Transverse colon (tissue), 4 donors: ENCODE measurements around the gene GRIP2. TPM values are rescaled to one million over a fixed set of nuclear protein-coding genes. Genes with fewer than 3 reads are reported as not detected.

ENCODE experiments used
- DNase-seq: peaks from one replicate; pipeline ENCODE4 v3.0.0-alpha.2; 2019
- H3K27ac ChIP-seq, 4 donors: fragments of 200-600 bp; sonication (generic); 2 replicates each; pipeline ENCODE4 v1.5.1; 2016 to 2018; ENCODE audit warnings: inconsistent platforms in 4 of 4
- H3K27me3 ChIP-seq: fragments of 200-600 bp; sonication (generic); 2 replicates; pipeline ENCODE4 v1.5.1; 2017; ENCODE audit warnings: inconsistent platforms
- H3K36me3 ChIP-seq, 4 donors: fragments of 200-600 bp; sonication (generic); 2 replicates each; pipeline ENCODE4 v1.5.1; 2017 to 2019; ENCODE audit warnings: inconsistent platforms in 4 of 4
- H3K4me1 ChIP-seq, 4 donors: fragments of 200-600 bp; sonication (generic); 2 replicates each; pipeline ENCODE4 v1.5.1; 2017 to 2020; ENCODE audit warnings: inconsistent platforms in 4 of 4
- H3K4me3 ChIP-seq, 4 donors: fragments of 200-600 bp; sonication (generic); 1 replicate in 1 of 4; 2 replicates in 3 of 4; pipeline versions ENCODE4 v1.5.1 to v1.6.1; 2017 to 2019; ENCODE audit warnings: inconsistent platforms in 4 of 4
- H3K9me3 ChIP-seq, 2 donors: fragments of 200-600 bp; sonication (generic); 2 replicates each; pipeline ENCODE4 v1.5.1; 2017 to 2019; ENCODE audit warnings: inconsistent platforms in 2 of 2
- EP300 ChIP-seq: sonication (generic); formaldehyde crosslinking; IDR thresholded peaks from one replicate; pipeline ENCODE4 v1.6.1; 2017; ENCODE audit warnings: antibody characterized with exemption, low read depth
- POLR2A ChIP-seq: fragments of 450-650 bp; IDR thresholded peaks from one replicate; pipeline ENCODE4 v1.6.1; 2016; ENCODE audit warnings: antibody characterized with exemption, mild to moderate bottlenecking, moderate library complexity
- POLR2AphosphoS5 ChIP-seq, 3 donors: sonication (generic); formaldehyde crosslinking; IDR thresholded peaks; one replicate each; pipeline ENCODE4 v1.6.1; 2016; ENCODE audit warnings: antibody characterized with exemption in 3 of 3
- WGBS, 2 donors: methylation state at CpG; one replicate each; pipeline ENCODE4 v1.1.5; 2018; ENCODE audit warnings: low coverage in 1 of 2; 5-methylcytosine and 5-hydroxymethylcytosine counted together
- in situ Hi-C, 4 donors: fragments of 200-750 bp; cut with MboI; loops; one replicate each; pipeline versions ENCODE4 v1.15.0 to v1.15.1; 2017; ENCODE audit warnings: low sequenced_read_pairs in 3 of 4, low pct_ligation_motif_present in 1 of 4, low pct_unique_long_range_greater_than_20kb in 1 of 4
- intact Hi-C: fragments of 100-400 bp; cut with DNase I; formaldehyde crosslinking; loops from one replicate; pipeline ENCODE4 v1.15.1; 2023; ENCODE audit warnings: low total_unique reads
- total RNA-seq, 4 donors: library from RNA; depleted of rRNA; stranded (reverse); fragments of >200 nt; gene quantifications; one replicate each; pipeline ENCODE4 v1.1.0, GENCODE V29; 2016
- TF ChIP-seq, protein P1 (sequence below), 5 experiments: fragments of 200-600 bp in 3 of 5; fragments of 450-650 bp in 2 of 5; sonication (generic) in 3 of 5; IDR thresholded peaks; 1 replicate in 2 of 5; 2 replicates in 3 of 5; pipeline ENCODE4 v1.5.1; 2016 to 2017; ENCODE audit warnings: antibody characterized with exemption in 5 of 5, inconsistent platforms in 3 of 5, mild to moderate bottlenecking in 2 of 5, moderate library complexity in 1 of 5

The GRIP2 gene
- total RNA-seq, 4 donors from 2014 or later: 0.27 to 0.40 TPM; not detected in 2

DNA sequence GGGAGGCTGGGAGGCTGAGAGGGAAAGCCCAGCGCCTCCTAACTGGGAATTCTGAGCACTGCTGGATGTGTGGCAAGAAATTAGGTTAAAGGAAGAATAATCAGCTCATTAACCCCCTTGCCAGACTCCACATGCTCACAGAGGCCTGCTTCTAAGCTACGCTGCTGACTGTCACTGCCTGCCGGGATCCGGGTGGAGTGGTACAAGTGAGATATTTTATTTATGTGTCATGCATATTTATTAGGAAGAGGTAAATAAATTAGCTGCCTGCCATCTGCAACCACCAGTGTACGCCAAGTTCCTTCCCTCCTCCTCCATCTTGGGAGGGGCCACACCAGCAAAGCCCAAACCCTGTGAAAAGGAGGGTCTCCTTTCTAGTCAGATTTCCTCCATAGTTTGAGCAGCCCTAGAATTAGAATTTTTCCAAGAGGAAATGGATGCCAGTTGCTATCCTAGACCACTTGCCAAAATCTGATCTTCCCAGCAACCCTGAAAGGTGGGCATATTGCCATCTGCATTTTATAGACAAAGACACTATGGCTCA is 43.5 kb upstream of the GRIP2 start:
- TF ChIP-seq, protein P1, sequence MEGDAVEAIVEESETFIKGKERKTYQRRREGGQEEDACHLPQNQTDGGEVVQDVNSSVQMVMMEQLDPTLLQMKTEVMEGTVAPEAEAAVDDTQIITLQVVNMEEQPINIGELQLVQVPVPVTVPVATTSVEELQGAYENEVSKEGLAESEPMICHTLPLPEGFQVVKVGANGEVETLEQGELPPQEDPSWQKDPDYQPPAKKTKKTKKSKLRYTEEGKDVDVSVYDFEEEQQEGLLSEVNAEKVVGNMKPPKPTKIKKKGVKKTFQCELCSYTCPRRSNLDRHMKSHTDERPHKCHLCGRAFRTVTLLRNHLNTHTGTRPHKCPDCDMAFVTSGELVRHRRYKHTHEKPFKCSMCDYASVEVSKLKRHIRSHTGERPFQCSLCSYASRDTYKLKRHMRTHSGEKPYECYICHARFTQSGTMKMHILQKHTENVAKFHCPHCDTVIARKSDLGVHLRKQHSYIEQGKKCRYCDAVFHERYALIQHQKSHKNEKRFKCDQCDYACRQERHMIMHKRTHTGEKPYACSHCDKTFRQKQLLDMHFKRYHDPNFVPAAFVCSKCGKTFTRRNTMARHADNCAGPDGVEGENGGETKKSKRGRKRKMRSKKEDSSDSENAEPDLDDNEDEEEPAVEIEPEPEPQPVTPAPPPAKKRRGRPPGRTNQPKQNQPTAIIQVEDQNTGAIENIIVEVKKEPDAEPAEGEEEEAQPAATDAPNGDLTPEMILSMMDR (IDR thresholded peaks at IDR 0.05): no peak
- TF ChIP-seq EP300 (no peak), POLR2A (no peak), POLR2AphosphoS5 (IDR thresholded peaks at IDR 0.05) (no peak)
- no peaks in the 10 kb centered on the region for H3K27me3 ChIP-seq
- no peak overlapping the region for H3K4me3 ChIP-seq
- no peaks in the 10 kb centered on the region for H3K9me3 ChIP-seq
- intact Hi-C loops (no loop called here), in situ Hi-C loops (no loop called here)
- no peak overlapping the region for H3K27ac ChIP-seq
- DNase-seq: no peak
- H3K4me1 ChIP-seq: no peaks in the 10 kb centered on the region
- no peaks in the 10 kb centered on the region for H3K36me3 ChIP-seq
- WGBS, 2 donors: 79% methylated on average over 5 of the region's 5 CpGs; no CpG with 5 or more reads in 1 of the 2 donors

DNA sequence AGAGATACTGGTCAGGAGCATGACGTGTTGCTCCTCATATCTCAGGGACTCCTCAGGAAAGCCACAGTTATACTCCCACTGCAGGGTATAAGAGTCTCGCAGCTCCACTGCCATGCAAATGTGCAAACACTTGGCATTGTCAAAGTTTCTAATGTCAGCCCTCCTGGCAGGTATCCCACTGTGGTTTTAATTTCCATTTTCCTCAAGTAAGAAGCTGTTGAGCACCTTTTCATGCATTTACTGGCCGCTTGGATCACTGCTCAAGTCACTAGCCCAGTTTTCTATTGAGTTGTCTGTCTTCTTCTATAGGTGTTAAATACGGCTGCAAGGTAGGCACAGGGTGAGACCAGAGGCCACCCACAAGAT is 41.9 kb upstream of the GRIP2 start:
- TF ChIP-seq EP300: no peak
- no peak for TF ChIP-seq POLR2A
- no peak for TF ChIP-seq POLR2AphosphoS5 (IDR thresholded peaks at IDR 0.05)
- TF ChIP-seq, protein P1 (IDR thresholded peaks at IDR 0.05): no peak
- intact Hi-C loops (no loop called here), in situ Hi-C loops (no loop called here)
- no peak for DNase-seq
- Histone ChIP-seq H3K36me3 (no peaks in the 10 kb centered on the region), H3K4me3 (no peak overlapping the region), H3K27ac (no peak overlapping the region), H3K4me1 (no peaks in the 10 kb centered on the region), H3K27me3 (no peaks in the 10 kb centered on the region), H3K9me3 (no peaks in the 10 kb centered on the region)
- 72 to 74% methylated on average over 2 to 4 of the region's 4 CpGs for WGBS, 2 donors

DNA sequence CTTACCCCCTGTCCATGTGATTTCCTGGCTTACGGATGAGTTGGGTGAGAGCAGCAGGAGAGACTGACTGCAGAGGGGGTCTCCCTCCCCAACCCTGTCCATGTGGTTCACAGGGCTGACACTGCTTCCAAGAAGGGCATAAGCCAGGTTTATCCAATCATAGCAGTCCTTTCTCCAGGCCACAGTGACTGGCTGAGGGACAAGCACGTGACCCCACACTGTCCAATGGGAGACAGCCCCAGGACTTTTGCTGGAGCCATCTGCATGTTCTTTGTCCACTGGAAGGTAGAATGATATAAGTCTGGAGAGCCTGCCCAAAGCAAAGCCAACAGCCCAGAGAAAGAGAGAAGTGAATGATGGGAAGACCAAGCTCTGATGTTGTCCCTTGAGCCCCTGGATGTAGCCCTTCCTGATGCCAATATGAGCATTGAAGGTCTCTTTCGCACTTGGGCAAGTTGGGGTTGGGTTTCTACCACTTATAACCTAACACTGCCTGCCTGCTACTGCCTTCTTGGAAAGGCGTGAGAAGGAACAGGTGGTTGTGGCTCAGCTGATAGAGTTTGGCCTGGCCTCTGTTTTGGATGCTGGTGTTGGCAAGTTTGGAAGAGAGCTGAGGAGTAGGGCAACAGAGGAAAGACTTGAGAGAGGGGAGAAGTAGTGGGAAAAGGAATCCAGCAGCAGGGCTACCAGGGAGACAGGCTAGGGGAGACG is 41.3 kb upstream of the GRIP2 start:
- Histone ChIP-seq H3K4me3 (no peak overlapping the region), H3K36me3 (no peaks in the 10 kb centered on the region), H3K27ac (no peak overlapping the region), H3K4me1 (no peaks in the 10 kb centered on the region), H3K27me3 (no peaks in the 10 kb centered on the region), H3K9me3 (no peaks in the 10 kb centered on the region)
- DNase-seq: no peak
- TF ChIP-seq POLR2A (no peak), EP300 (no peak), POLR2AphosphoS5 (IDR thresholded peaks at IDR 0.05) (no peak)
- TF ChIP-seq, protein P1 (IDR thresholded peaks at IDR 0.05): no peak
- intact Hi-C loops (no loop called here), in situ Hi-C loops (no loop called here)
- 70 to 85% methylated on average over 2 to 5 of the region's 5 CpGs for WGBS, 2 donors

DNA sequence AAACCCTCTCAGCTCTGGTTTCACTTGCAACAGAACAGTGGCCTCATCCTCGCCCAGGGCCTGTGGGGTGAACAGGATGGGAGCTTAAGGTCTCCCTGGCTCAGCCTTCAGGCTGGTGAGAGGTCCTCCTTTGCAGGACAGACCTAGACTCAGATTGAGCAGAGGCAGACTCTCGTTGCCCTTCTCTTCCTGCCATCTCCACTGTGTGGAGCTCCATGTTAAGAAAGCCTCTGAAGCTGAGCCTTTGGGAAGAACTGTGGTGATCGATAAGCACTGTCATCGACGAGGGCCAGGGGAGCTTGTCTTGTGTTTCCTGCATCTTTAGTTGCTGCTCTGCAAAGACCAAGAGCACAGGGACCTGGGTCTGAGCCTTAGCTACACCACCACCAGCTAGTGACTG is 37.8 kb upstream of the GRIP2 start:
- Histone ChIP-seq H3K9me3 (no peaks in the 10 kb centered on the region), H3K4me3 (no peak overlapping the region), H3K27me3 (no peaks in the 10 kb centered on the region), H3K36me3 (no peaks in the 10 kb centered on the region), H3K4me1 (no peaks in the 10 kb centered on the region), H3K27ac (no peak overlapping the region)
- 64% methylated on average over 5 of the region's 5 CpGs; no CpG with 5 or more reads in 1 of the 2 donors for WGBS, 2 donors
- intact Hi-C loops: no loop called here
- TF ChIP-seq, protein P1 (IDR thresholded peaks at IDR 0.05): no peak
- TF ChIP-seq EP300: no peak
- TF ChIP-seq POLR2AphosphoS5 (IDR thresholded peaks at IDR 0.05): no peak
- no peak for TF ChIP-seq POLR2A
- in situ Hi-C loops: no loop called here
- no peak for DNase-seq
